CMK (cell line): Measurements from ENCODE around the gene MYO7B.

ENCODE experiments used
- DNase-seq: peaks from one replicate; pipeline ENCODE4 v3.0.0-alpha.2; 2010; ENCODE audit warnings: low read depth

MYO7B gene

GRCh38 chr2:127650785-127651380 lies 115.4 kb downstream of the MYO7B start:
- DNase-seq = no peak

- no peak for DNase-seq
Measured at GRCh38 chr2:127651381-127651809, 115.9 kb downstream of the MYO7B start.

DNA sequence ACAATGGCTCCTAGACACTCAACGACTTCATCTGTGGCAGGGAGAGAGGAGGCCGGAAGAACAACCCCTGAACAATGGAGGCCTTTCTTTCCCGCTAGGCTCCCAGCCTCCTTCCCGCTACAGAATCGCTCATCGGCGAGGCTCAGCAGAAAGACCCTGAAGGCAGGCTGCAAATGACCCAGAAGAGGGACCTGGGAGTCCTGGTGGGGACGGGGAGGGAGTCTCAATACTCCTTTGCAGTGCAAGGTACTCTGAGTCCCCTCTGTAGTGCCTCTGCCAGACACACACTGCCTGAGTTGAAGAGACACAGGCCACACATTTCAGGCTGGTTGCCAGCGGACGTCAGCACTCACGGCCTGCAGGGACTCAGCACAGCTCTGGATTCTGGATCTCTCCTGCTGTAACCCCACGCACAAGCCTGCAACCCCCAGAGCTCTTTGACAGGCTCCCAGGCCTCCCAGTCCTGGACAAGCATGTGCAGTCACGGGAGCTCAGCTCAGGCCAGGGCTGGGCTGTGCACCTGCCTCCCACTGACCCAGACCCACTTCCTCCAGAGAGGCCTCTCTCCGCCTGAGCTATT lies 116.6 kb downstream of the MYO7B start:
- DNase-seq = no peak

DNA sequence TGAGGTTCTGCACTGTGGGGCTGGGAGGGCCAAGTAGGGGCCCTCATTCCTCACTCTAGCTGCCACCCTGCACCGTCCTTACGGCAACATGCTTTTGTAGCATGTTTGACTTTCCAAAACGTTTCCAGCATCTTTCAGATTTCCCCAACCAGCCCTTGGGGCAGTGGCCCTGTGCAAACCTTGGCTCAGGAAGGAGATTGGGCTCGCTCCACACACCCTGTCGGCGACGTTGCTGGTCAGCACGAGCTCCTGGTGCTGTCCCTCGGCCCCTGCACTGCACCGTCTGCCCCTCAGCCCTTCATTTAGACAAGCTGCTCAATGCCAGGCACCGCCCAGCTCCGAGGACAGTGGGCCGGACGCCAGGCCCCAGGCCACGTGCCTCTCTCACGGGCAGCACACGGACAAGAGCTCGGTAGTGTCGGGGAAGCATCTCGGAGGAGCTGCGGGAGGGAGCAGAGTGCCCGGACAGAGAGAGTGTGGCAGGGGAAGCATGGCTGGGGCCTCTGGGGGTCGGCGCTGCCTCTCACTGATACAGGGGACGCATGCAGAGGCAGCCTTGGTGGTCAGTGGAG lies 117.4 kb downstream of the MYO7B start:
- no peak for DNase-seq

DNA sequence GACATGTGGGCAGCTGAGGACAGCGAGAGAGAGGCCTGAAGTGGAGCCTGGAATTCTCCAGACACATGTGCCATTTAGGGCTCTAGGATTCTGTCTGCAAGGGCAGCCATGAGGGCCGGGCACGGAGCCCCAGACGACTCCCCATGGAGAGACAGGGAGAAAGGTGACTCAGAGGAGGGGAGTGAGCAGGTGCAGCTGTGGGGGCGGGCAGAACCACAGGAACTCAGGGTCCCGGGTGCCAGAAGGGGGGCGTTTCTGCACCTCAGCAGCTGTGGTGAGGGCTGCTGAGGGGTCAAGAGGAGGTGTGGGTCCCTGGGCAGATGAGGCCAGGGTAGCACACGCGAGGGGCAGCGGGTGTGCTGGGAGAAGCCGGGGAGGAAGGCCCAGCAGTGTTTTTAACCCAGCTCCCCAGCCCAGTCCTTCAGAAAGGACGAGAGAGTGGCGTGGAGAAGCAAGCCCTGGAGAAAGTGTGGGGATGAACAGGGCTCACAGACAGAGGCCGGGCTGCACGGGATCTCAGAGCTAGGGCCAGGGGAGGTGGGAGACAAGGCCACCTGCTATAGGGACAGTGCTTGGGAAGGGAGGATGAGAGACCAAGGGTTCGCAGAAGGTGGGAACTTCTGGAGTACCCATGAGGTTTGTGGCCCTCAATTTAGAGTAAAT lies 118.1 kb downstream of the MYO7B start:
- no peak for DNase-seq

DNA sequence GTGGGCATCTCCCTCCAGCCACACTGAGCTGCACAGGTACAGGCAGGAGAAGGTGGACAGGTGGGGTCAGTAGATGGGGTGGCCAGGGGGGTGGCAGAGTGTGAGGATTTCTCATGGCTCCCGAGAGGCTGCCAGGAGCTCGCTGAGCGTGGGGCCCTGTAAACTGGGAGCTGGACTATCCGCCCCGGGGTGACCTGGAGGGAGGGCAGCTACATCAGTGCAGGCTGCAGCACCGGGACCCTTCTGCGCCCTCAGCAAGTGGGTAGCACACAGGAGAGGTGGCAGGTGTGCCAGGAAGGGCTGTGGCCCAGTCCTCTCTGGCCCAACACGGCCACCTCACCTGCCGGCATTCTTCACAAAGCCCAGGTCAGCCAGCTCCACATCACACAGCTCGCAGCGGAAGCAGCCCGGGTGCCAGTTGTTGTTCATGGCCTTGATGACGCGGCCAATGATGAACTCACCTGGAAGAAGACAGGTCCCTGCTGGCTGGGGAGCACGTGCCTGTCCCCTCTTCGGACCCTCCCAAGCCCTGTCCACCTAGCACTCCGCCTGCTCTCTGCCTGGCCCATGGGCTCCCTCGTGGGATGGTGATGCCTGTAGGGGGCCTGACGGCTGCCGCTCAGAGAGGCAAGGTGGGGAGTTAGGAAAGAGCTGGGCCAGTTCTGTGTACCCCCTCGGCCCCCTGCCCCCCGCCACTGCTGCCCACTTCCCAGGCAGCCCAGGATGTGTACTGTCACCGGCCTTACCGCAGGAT lies 118.8 kb downstream of the MYO7B start:
- DNase-seq = no peak

DNA sequence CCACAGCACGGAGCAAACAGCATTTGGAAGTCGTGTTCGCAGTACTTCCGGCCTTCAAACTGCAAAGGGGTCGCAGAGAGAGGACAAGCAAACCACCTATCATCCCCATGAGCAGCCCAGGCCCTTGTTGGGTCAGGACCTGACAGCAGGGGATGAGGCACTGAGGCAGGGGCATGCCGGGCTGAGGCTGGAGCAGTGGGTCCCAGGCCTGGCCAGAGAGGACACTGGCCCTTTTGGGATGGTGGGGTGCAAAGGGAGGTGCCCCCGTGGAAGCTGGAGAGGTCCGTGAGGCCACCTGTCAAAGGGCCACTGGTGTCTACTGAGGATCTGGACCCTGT lies 119.3 kb downstream of the MYO7B start:
- DNase-seq = no peak

DNA sequence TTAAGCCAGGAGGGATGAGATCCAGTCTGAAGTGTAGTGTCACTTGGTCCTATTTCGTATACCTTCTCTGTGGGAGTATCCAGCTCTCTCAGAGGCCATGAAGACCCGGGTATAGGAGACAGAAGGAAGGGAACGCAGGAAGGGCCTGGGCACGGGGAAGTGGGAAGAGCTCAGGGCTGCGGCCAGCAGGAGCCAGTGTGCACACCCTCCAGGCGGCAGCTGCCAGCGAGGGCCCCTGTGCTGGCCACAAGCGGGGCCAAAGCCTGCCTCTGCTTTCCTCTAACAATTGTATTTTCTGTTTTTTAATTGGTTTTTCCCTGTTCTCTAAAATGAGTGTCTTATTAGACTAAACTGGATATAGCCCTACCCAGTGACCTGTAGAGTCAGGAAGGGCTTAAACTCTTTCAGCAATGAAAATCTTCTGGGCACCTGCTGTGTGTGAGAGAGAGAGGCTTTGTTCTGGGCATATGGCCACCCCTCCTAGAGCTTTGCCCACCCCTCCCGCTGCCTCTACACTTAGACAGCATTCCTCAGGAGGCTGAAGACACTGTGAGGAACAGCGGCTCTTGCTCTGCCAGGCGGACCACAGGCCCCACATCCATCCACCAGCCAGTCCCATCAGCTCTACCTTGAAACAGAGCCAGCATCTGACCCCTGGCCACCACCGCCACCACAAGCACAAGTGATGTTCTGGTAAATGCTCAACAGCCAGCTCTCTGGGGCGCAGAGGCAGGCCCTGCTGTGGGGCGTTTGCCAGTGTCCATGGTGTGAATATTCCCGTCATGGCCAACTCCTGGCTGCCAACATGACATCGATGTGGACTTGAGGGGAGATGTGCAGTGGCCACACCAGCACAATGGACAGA lies 120.0 kb downstream of the MYO7B start:
- no peak for DNase-seq

DNA sequence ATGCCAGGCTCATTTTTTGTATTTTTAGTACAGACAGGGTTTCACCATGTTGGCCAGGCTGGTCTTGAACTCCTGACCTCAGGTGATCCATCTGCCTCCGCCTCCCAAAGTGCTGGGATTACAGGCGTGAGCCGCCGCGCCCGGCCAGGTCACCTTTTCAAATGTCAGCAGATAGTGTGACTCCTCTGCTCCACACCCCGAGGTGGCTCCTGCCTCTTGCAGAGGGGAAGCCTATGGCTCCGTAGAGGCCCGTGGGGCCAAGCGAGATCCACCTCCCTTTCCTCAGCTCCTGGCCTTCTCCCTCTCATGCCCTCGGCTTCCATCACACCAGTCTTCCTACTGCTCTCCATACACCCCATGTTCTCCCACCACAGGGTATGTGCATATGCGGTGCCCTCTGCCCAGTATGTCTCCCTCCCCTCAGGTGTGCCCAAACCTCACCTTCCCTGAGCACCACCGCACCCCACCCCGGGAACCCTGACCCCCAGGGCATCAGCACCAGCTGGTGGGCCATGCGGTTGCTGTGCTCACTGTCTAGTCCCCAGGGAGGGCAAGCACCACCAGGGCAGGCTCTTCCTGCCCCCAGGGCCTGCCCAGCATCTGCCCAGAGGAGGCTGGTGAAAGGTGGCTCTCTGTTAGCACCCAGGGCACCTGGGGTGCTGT lies 121.2 kb downstream of the MYO7B start:
- no peak for DNase-seq

DNA sequence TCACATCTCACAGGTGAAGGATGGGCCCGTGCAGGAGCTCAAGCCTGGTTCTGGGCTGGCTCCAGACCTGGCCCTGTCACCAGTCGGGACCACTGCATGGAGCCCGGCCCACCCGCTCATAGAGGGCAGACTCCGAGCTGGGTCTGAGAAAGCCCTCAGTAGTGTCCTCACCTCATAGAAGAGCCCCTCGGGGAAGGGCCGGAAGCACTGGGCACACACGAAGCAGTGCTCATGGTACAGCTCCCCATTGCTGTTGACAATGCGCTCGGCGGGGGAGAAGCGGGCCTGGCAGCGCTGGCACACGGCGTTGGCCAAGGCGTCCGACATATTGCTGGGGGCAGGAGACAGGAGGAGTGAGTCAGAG lies 121.7 kb downstream of the MYO7B start:
- no peak for DNase-seq

GRCh38 chr2:127658146-127658545 lies 122.7 kb downstream of the MYO7B start:
- no peak for DNase-seq

DNA sequence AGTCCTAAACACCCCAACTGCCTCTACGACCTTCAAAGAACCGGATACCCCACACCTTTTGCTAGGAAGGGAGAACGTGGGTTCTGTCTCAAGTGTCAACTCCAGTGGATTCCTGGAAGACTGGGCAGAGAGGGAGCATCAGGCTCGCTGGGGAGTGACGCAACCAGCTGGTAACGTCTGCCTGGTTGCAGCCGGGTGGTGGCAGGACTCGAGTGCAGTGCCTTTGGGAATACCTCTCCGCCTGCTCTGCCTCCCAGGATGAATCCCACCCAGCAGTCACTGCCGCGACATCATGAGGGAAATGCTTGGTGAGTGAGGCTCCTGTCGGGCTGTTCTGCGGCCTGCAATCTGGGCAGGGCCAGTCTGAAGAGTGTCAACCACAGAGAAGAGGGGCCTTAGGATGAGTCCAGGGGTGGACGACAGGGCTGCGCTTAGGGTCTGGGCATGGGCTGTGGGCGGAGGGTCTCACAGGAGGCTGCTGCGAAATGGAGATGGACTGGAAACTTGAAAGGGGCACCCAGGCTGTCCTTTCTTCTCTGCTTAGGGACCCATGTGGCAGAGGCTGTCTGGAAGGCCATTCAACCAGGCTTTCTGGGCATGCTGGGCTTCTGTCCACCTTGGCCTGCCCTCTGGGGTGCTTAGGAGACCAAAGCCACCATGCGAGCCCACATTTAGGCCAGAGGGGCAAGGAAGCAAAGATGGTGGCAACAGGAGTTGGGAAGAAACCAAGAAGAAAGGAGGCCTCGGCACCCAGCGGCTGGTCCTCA lies 123.3 kb downstream of the MYO7B start:
- DNase-seq = no peak

- DNase-seq = no peak
Measured at GRCh38 chr2:127659408-127660290, 124.2 kb downstream of the MYO7B start.

GRCh38 chr2:127660291-127660578 lies 124.8 kb downstream of the MYO7B start:
- no peak for DNase-seq

DNA sequence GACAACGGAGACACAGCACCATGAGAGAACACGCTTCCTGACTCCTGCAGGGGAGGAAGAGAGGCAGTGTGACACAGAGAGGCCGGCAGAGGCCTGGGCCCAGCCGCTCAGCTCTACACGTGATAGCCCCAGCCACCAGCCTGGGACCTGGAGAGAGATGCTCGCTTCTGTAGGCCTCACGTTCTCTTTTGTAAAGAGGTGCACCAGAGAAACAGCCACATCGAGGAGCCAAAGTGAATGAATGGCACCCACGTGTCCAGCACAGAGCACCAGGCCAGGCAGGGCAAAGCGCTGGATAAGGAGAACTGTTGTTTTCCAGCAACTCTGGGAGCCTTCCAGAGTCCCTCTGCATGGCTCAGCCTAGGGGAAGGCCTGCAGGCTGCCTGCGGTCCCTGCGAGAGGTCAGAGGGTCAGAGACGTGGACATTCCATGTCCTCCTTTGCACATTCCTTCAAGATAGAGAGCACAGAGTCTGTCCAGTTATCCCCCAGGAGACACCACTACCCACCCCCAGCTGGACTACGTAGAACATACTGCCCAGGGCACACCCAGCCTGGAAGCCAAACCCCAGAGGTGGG lies 125.7 kb downstream of the MYO7B start:
- DNase-seq = no peak

DNA sequence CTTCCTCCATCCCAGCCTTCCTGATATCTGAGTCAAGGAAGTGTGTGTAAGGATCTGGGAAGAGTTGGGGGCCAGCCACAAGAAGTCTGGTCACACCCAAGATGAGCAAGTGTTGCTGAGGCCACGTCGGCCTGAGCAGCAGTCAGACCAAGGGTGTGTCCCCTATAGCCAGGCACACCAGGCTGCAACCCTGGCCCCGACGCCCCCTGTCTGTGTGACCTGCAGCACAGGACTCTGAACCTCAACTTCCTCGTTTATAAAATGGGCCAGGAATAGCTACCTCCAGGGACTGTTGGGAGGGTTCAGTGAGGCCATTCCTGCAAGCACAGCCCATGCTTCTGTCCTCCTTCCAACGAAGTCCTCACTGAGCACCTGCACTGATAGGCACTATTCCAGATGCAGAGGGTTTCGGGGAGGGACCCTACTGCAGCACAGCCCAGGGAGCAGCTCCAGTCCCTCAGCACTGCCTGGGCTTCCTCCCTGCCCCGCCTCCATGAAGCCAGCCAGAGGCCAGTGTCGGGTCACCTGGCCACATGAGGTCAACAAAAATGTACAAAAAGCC lies 126.5 kb downstream of the MYO7B start:
- DNase-seq = no peak

- no peak for DNase-seq
Measured at GRCh38 chr2:127662937-127663565, 127.6 kb downstream of the MYO7B start.

DNA sequence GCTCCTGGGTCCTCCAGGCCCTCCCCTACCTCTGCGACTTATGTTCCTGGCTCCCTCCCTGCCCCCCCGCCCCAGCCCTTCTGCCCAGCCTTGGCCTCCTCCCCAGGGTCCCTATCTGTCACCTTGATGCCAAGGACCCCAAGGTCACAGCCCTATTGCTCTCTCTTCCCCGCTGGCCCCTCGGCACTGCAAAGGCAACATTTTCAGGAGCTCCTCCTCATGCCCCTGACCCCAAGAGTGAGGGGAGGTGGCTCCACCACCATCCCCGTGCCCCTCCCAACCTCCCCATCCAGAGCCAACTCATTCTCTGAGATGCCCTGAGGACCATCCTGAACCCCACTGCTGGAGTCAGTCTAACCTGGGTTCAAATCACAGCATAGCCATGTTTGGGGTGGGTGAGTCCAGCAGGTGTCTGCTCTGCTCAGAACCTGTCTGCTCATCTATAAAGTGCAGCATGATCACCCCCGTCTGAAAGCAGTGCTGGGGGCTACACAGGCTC lies 128.1 kb downstream of the MYO7B start:
- DNase-seq = no peak
